ENCODE results near the gene GLO1. TPM values are rescaled to one million over a fixed set of nuclear protein-coding genes. Genes with fewer than 3 reads are reported as not detected.

Gene GLO1
- total and polyA plus RNA-seq, 2 donors (not counting 3 experiments of a cell fraction or from before 2014, with no cell fraction given) = 70.3 to 120 TPM

DNA sequence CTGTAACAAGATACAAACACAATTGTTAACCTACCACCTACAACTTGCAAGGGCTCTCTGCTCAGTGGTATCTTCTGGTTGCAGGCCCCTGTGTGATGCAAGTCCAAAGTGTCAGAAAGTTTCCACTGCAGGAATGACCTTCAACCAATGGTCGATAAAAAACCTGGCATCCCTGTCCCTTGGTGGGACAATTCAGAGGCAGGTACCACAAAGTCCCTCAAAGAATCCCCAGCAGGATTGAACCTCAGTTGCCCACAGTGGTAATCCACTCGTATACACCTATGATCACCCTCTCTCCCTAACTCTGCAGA is 15.9 kb downstream of the GLO1 start:
- Histone ChIP-seq H3K36me3 (ENCODE audit: control insufficient read depth in 2 of 2, extremely low read depth in 1 of 2, insufficient read depth in 2 of 2, low read length in 2 of 2) (peaks cover 2 to 5% of the 10 kb centered on the region in 2 experiments), H3K4me3 (replicated peaks in 1 of 3; ENCODE audit: insufficient read depth in 1 of 3, low read depth in 1 of 3, low read length in 3 of 3) (no peak overlapping the region), H3K4me2 (ENCODE audit: insufficient read depth, low read length) (no peak overlapping the region), H2AFZ (ENCODE audit: low read depth, low read length) (no peak overlapping the region), H3K27me3 (ENCODE audit: control insufficient read depth in 2 of 2, insufficient read depth in 2 of 2, low read length in 2 of 2) (no peaks in the 10 kb centered on the region), H4K20me1 (replicated peaks; ENCODE audit: control insufficient read depth, extremely low read depth, insufficient read depth, low read length) (peaks cover 4% of the 10 kb centered on the region), H3K79me2 (ENCODE audit: control insufficient read depth, insufficient read depth, low read length) (peaks cover 59% of the 10 kb centered on the region), H3K4me1 (ENCODE audit: control insufficient read depth, extremely low read depth, insufficient read depth, low read length) (no peaks in the 10 kb centered on the region), H3K27ac (ENCODE audit: insufficient read depth, low read depth, low read length) (no peak overlapping the region), H3K9me1 (replicated peaks; ENCODE audit: control insufficient read depth, extremely low read depth, insufficient read depth, low read length) (no peaks in the 10 kb centered on the region), H3K9me3 (replicated peaks; ENCODE audit: control insufficient read depth, insufficient read depth, low read length) (no peaks in the 10 kb centered on the region), H3K9ac (replicated peaks; ENCODE audit: extremely low read depth, insufficient read depth, low read length) (no peak overlapping the region)
- intact Hi-C loops (cut with micrococcal nuclease) (no loop called here), dilution Hi-C loops (cut with MboI; ENCODE audit: extremely low pct_ligation_motif_present, low sequenced_read_pairs) (no loop called here)
- FAIRE-seq (no peak), DNase-seq (ENCODE audit: low read depth, low spot score) (no peak)
- POLR2A ChIA-PET = no interaction called here
- CTCF ChIA-PET = interaction anchor here (1.7 kb wide), 1 partner anchor 97 kb away, joined by 4 read pairs; no protein-coding TSS in a partner anchor
- no TSS peak for BruUV-seq (replicated peaks)
- TF ChIP-seq FOS (IDR thresholded peaks at IDR 0.05; ENCODE audit: borderline replicate concordance, insufficient read depth, low read length) = no peak
- no peak for TF ChIP-seq JUN (IDR thresholded peaks at IDR 0.05; ENCODE audit: borderline replicate concordance, insufficient read depth, insufficient read length, low read depth)
- no peak for TF ChIP-seq POLR2AphosphoS5 (IDR thresholded peaks at IDR 0.05; ENCODE audit: insufficient read depth, low read depth, low read length)
- TF ChIP-seq POLR2A (IDR thresholded peaks at IDR 0.05; ENCODE audit: low read depth, low read length) = no peak
- no peak for TF ChIP-seq GATA2 (IDR thresholded peaks at IDR 0.05; ENCODE audit: insufficient read depth, insufficient read length, low read depth, low read length)
- TF ChIP-seq, protein P1, sequence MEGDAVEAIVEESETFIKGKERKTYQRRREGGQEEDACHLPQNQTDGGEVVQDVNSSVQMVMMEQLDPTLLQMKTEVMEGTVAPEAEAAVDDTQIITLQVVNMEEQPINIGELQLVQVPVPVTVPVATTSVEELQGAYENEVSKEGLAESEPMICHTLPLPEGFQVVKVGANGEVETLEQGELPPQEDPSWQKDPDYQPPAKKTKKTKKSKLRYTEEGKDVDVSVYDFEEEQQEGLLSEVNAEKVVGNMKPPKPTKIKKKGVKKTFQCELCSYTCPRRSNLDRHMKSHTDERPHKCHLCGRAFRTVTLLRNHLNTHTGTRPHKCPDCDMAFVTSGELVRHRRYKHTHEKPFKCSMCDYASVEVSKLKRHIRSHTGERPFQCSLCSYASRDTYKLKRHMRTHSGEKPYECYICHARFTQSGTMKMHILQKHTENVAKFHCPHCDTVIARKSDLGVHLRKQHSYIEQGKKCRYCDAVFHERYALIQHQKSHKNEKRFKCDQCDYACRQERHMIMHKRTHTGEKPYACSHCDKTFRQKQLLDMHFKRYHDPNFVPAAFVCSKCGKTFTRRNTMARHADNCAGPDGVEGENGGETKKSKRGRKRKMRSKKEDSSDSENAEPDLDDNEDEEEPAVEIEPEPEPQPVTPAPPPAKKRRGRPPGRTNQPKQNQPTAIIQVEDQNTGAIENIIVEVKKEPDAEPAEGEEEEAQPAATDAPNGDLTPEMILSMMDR (IDR thresholded peaks at IDR 0.05; ENCODE audit: extremely low read depth in 1 of 2, insufficient read depth in 1 of 2, low read depth in 1 of 2, low read length in 2 of 2) = no peak
- no peak for TF ChIP-seq MYC (IDR thresholded peaks at IDR 0.05; ENCODE audit: low read depth, low read length)
- no peak for TF ChIP-seq EZH2 (IDR thresholded peaks at IDR 0.05; ENCODE audit: borderline replicate concordance, low read depth, low read length, severe bottlenecking)
- TF ChIP-seq, protein P2, sequence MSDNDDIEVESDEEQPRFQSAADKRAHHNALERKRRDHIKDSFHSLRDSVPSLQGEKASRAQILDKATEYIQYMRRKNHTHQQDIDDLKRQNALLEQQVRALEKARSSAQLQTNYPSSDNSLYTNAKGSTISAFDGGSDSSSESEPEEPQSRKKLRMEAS (IDR thresholded peaks at IDR 0.05; ENCODE audit: insufficient read depth, insufficient read length) = no peak
